Liver (tissue), 9 donors: ENCODE results near the gene CHDH. TPM values are rescaled to one million over a fixed set of nuclear protein-coding genes. Genes with fewer than 3 reads are reported as not detected.

Experiments used
- DNase-seq: peaks from one replicate; pipeline ENCODE4 v3.0.0-alpha.2; 2017; ENCODE audit warnings: low spot score
- H3K27ac ChIP-seq, 2 donors: one replicate each; pipeline ENCODE4 v1.7.0; 2013; ENCODE audit warnings: inconsistent platforms in 2 of 2, low read length in 2 of 2, control low read depth in 1 of 2, low read depth in 1 of 2, mild to moderate bottlenecking in 1 of 2
- H3K27me3 ChIP-seq, 4 donors: one replicate each; pipeline versions ENCODE4 v1.6.1 to v1.7.0; 2013; ENCODE audit warnings: low read length in 3 of 4, inconsistent platforms in 1 of 4, mild to moderate bottlenecking in 1 of 4, moderate library complexity in 1 of 4; ENCODE audit not compliant: control insufficient read depth in 4 of 4, insufficient read depth in 4 of 4
- H3K36me3 ChIP-seq, 4 donors: one replicate each; pipeline versions ENCODE4 v1.6.1 to v1.7.0; 2013; ENCODE audit warnings: low read length in 3 of 4, mild to moderate bottlenecking in 3 of 4, low read depth in 1 of 4, moderate library complexity in 1 of 4; ENCODE audit not compliant: control insufficient read depth in 4 of 4, insufficient read depth in 3 of 4
- H3K4me1 ChIP-seq, 4 donors: one replicate each; pipeline versions ENCODE4 v1.6.1 to v1.7.0; 2013; ENCODE audit warnings: low read length in 3 of 4, mild to moderate bottlenecking in 3 of 4, moderate library complexity in 1 of 4; ENCODE audit not compliant: control insufficient read depth in 4 of 4, insufficient read depth in 4 of 4
- H3K4me3 ChIP-seq, 3 donors: one replicate each; pipeline versions ENCODE4 v1.6.1 to v1.7.0; 2013; ENCODE audit warnings: low read length in 3 of 3, control low read depth in 1 of 3, low read depth in 1 of 3, mild to moderate bottlenecking in 1 of 3
- H3K9ac ChIP-seq, 2 donors: one replicate each; pipeline ENCODE4 v1.7.0; 2013; ENCODE audit warnings: low read length in 2 of 2, mild to moderate bottlenecking in 2 of 2, moderate library complexity in 2 of 2, control low read depth in 1 of 2, low read depth in 1 of 2
- H3K9me3 ChIP-seq, 4 donors: one replicate each; pipeline versions ENCODE4 v1.6.1 to v1.7.0; 2013; ENCODE audit warnings: low read length in 3 of 4; ENCODE audit not compliant: control insufficient read depth in 4 of 4
- CTCF ChIP-seq: fragments of 150-350 bp; IDR thresholded peaks from 2 replicates; pipeline ENCODE4 v1.5.1; 2017; ENCODE audit warnings: improper control_type of control experiment, low read depth, low read length; ENCODE audit not compliant: missing input control
- EGR1 ChIP-seq, 2 donors: IDR thresholded peaks; 2 replicates each; pipeline ENCODE4 v1.6.1; 2016 to 2018; ENCODE audit warnings: antibody characterized with exemption in 2 of 2, low read depth in 2 of 2
- FOXA1 ChIP-seq: IDR thresholded peaks from 2 replicates; pipeline ENCODE4 v1.6.1; 2016; ENCODE audit warnings: antibody characterized with exemption
- GABPA ChIP-seq, 2 donors: IDR thresholded peaks in 1 of 2; conservative IDR thresholded peaks in 1 of 2; 2 replicates each; pipeline ENCODE4 v1.6.1; 2016; ENCODE audit warnings: antibody characterized with exemption in 2 of 2, mild to moderate bottlenecking in 1 of 2, moderate library complexity in 1 of 2
- HNF4A ChIP-seq, 2 donors: conservative IDR thresholded peaks; 2 replicates each; pipeline ENCODE4 v1.6.1; 2016; ENCODE audit warnings: antibody characterized with exemption in 2 of 2, mild to moderate bottlenecking in 2 of 2
- TAF1 ChIP-seq: conservative IDR thresholded peaks from 2 replicates; pipeline ENCODE4 v1.6.1; 2016; ENCODE audit warnings: antibody characterized with exemption, mild to moderate bottlenecking
- YY1 ChIP-seq: IDR thresholded peaks from 2 replicates; pipeline ENCODE4 v1.6.1; 2016; ENCODE audit warnings: antibody characterized with exemption, mild to moderate bottlenecking
- WGBS: extraction: QIAGEN DNeasy Blood & Tissue Kit; methylation state at CpG from one replicate; pipeline ENCODE4 v1.1.7; 2013; 5-methylcytosine and 5-hydroxymethylcytosine counted together
- polyA plus RNA-seq, 2 donors: library from polyadenylated mRNA; stranded (reverse) in 1 of 2; unstranded in 1 of 2; fragments of 200-250 nt in 1 of 2; fragments of >200 nt in 1 of 2; fragmentation: Nextera tagmentation in 1 of 2; extraction: Ambion mirVana in 1 of 2; gene quantifications; one replicate each; pipeline versions ENCODE4 v1.2.1 to v1.2.3, GENCODE V29; 2013 to 2015
- total RNA-seq, 2 donors: library from RNA; depleted of rRNA; stranded (reverse); fragments of >200 nt; gene quantifications; one replicate each; pipeline ENCODE4 v1.2.3, GENCODE V29; 2014
- TF ChIP-seq, protein P1 (sequence below): IDR thresholded peaks from 2 replicates; pipeline ENCODE4 v1.6.1; 2016; ENCODE audit warnings: antibody characterized with exemption
- TF ChIP-seq, protein P2 (sequence below): IDR thresholded peaks from 2 replicates; pipeline ENCODE4 v1.6.1; 2016; ENCODE audit warnings: antibody characterized with exemption, mild to moderate bottlenecking
- donor health status: healthy.
- donor health status: healthy.
- donor health status: healthy.
- donor health status: healthy.
- donor health status: healthy.

Gene CHDH
- total and polyA plus RNA-seq, 4 donors = 9.1 to 34.0 (median 21.2) TPM

DNA sequence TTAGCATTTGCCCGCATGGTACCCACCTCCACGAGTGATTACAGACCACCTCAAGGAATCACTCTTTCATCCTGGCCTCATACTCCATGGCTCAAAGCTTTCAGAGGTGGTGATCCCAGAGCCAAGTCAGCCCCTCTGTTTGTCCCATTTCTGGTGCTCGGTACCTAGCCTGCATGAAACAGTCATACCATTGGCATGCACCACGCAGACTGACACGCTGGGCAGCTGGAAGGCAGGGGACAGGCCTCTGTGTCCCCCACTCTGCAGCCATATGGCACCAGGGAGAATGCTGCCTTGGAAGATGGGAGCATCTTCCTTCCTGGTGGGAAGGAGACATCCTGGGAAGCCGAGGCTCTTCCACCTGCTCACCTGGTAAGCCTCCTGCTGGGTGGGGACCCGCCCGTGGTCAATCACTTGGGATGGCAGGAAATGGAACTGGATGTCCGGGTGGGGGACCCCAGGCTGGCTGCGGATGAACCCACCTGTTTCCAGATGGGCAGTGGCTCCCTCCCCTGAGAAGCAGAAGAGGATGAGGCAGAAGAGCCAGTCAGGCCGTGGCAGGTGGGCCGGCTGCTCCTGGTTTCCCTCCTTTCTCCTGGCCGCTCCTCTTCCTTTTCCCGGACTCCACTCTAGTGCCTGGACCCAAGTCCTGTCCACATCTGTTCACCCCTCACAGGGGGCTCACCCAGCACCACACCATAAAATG lies 26.9 kb downstream of the CHDH start:
- Histone ChIP-seq H3K36me3 (peaks cover 15 to 74% (median 46%) of the 10 kb centered on the region in 4 donors), H3K27ac (no peak overlapping the region), H3K27me3 (no peaks in the 10 kb centered on the region), H3K4me3 (no peak overlapping the region), H3K9ac (no peak overlapping the region), H3K4me1 (peaks cover 0 to 7% (median 0%) of the 10 kb centered on the region in 4 donors), H3K9me3 (no peaks in the 10 kb centered on the region)
- TF ChIP-seq EGR1 (IDR thresholded peaks at IDR 0.05; ENCODE audit: low read depth in 2 of 2) (no peak), YY1 (no peak), FOXA1 (no peak), GABPA (IDR thresholded peaks at IDR 0.05 in 1 of 2, conservative IDR thresholded peaks at IDR 0.05 in 1 of 2) (no peak)
- TF ChIP-seq, protein P1, sequence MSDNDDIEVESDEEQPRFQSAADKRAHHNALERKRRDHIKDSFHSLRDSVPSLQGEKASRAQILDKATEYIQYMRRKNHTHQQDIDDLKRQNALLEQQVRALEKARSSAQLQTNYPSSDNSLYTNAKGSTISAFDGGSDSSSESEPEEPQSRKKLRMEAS = no peak
- no peak for DNase-seq
- WGBS = 95% methylated on average over 14 of the region's 14 CpGs

DNA sequence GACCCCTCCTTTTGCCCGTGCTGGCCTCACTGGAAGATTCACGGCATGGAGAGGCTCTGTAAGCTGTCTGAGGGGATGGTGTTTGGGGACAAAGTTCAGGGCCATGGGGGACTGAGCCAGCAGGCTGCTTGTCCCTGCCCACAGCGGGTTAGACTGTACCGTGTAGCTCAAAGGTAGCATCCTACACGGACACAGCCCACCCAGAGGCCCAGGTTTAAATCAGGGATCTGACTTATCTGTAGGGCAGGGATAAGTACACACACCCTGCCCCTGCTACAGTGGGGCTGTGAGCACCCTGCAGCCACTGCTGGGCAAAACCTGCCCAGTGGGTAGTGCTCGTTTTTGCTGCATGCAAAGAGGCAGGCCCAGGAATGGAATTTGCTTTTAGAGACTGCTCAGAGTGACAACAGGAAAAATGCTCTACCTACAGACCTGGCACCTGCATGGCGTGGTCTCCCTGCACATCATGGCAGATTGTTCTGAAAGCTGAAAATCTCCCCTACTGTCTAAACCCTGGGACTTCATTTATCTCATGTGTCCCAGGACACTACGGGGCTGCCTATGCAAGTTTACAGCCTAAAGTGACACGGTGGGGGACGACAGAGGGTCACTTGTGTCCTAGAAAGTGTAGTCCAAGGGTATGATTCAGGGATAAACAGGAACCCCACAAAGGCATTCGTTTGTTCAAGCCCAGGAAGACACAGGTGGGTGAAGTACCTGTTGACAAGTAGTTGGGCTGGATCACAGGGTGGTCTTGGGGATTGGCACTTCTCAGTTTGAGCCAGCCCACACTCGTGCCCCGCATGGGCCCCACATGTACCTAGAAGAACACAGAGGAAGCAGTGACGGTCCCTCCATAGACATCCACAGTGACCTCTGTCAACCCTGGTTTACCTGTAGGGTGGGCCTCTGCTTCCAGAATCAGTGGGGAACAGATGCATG lies 27.7 kb downstream of the CHDH start:
- TF ChIP-seq YY1 = no peak
- no peak for TF ChIP-seq TAF1
- TF ChIP-seq, protein P2, sequence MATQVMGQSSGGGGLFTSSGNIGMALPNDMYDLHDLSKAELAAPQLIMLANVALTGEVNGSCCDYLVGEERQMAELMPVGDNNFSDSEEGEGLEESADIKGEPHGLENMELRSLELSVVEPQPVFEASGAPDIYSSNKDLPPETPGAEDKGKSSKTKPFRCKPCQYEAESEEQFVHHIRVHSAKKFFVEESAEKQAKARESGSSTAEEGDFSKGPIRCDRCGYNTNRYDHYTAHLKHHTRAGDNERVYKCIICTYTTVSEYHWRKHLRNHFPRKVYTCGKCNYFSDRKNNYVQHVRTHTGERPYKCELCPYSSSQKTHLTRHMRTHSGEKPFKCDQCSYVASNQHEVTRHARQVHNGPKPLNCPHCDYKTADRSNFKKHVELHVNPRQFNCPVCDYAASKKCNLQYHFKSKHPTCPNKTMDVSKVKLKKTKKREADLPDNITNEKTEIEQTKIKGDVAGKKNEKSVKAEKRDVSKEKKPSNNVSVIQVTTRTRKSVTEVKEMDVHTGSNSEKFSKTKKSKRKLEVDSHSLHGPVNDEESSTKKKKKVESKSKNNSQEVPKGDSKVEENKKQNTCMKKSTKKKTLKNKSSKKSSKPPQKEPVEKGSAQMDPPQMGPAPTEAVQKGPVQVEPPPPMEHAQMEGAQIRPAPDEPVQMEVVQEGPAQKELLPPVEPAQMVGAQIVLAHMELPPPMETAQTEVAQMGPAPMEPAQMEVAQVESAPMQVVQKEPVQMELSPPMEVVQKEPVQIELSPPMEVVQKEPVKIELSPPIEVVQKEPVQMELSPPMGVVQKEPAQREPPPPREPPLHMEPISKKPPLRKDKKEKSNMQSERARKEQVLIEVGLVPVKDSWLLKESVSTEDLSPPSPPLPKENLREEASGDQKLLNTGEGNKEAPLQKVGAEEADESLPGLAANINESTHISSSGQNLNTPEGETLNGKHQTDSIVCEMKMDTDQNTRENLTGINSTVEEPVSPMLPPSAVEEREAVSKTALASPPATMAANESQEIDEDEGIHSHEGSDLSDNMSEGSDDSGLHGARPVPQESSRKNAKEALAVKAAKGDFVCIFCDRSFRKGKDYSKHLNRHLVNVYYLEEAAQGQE = no peak
- TF ChIP-seq HNF4A (conservative IDR thresholded peaks at IDR 0.05) = peak; percentile 48 to 49
- no peak for TF ChIP-seq FOXA1
- no peak for TF ChIP-seq CTCF
- WGBS = 74% methylated on average over 14 of the region's 14 CpGs
- no peak overlapping the region for H3K4me3 ChIP-seq
- no peaks in the 10 kb centered on the region for H3K9me3 ChIP-seq
- no peaks in the 10 kb centered on the region for H3K27me3 ChIP-seq
- H3K4me1 ChIP-seq = peaks cover 0 to 7% (median 0%) of the 10 kb centered on the region in 4 donors
- H3K36me3 ChIP-seq = peaks cover 15 to 74% (median 46%) of the 10 kb centered on the region in 4 donors
- H3K27ac ChIP-seq = no peak overlapping the region
- H3K9ac ChIP-seq = no peak overlapping the region
- no peak for DNase-seq
